Measurements from ENCODE around the gene P4HA2.

Gene P4HA2

DNA sequence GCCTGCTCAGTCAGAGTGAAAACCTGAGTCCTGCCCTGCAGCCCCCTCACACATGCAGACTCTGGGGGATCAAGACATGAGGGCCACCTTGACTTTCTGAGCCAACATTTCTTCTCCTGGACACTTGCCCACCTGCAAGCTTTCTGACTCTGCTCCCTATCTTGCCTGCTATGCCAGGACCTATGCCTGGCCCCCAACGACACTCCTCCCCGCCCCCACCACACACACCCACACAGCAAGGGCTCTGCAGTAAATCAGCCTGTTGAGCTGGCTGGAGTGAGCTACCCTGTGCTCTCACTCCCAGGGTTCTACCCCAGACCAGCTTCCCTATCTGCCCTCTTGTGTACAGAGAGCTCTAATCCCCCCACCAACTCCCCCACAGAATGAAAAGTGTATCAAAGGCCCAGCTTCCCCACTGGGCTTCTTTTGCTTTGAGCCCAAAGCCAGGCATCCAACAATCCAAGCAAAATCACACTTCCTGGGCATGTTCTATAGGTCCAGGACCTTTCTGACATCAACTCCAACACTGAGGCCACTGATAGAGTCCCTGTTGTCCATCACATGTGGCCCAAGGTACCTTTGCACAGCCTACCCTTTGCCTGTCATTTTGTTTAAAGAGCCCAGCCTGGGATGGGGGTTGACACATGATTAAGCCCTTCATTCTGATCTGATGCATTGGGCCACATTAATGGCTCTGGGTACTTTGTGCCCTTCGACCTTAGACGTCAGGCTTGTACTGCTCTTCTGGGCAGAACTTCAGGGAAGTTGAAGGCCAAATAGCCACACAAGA lies 37.1 kb upstream of the P4HA2 start:
- no peak for DNase-seq

DNA sequence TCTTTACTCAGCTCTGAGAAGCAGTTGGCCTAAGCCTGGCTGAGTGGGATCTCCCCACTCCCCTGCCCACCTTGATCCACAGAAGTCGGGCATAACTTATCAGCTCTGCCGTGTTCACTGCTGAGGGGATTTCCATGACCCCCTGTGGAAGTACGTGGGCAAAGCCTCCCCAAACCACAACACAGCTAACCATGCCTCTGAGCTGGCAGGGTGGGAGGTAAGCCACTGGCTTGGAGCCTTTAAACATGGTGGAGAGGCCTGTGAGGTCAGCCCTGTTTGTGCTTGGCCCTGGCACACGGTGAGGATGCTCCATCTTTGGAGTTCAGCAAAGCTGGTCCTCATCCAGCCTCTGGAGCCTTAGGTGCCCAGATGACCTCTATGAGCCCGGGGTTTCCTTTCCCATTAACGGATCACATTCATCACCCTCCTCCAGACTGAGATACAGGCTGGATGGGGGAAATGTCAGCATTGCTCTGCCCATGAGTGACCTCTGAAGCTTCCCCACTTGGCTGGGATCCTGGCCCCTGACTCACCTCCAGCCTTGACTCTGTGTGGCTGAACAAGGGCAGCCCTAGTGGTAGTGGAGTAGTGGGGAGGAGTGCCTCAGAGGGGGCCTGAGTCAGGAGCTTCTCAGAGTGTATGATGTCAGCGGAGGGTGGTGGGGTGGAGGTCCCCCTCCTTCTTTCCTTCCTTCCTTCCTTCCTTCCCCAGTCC lies 36.1 kb upstream of the P4HA2 start:
- DNase-seq, result no peak

DNA sequence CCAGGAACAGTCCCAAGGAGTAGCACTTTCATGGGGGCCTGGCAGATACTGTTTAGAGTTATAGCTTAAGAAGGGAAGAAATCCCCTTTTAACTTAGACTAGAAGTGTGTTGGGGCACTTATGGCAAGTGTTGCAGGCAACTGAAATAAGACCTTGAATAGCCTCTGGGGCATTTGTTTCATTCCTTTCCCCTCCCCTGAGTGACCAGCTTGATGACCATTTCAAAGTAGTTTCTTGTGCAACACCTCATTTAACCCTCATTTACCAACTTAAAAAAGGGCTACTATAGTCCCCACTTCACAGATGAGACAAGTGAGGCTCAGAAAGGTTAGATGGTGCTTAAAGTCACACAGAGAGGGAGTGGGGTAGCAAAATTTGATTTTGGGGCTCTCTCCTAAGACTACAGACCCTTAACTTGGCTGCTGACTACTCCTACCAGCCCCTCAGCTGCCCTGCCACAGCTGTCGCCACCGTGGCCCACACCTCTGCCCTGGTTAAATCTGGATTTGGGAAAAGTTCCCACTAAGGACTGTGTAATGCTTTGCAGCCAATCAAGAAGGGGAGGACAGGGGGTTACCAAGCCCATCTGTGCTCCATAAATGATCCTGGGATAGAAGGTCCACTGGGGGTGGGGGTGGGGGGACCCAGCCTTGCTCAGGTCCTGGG lies 35.4 kb upstream of the P4HA2 start:
- no peak for DNase-seq

DNA sequence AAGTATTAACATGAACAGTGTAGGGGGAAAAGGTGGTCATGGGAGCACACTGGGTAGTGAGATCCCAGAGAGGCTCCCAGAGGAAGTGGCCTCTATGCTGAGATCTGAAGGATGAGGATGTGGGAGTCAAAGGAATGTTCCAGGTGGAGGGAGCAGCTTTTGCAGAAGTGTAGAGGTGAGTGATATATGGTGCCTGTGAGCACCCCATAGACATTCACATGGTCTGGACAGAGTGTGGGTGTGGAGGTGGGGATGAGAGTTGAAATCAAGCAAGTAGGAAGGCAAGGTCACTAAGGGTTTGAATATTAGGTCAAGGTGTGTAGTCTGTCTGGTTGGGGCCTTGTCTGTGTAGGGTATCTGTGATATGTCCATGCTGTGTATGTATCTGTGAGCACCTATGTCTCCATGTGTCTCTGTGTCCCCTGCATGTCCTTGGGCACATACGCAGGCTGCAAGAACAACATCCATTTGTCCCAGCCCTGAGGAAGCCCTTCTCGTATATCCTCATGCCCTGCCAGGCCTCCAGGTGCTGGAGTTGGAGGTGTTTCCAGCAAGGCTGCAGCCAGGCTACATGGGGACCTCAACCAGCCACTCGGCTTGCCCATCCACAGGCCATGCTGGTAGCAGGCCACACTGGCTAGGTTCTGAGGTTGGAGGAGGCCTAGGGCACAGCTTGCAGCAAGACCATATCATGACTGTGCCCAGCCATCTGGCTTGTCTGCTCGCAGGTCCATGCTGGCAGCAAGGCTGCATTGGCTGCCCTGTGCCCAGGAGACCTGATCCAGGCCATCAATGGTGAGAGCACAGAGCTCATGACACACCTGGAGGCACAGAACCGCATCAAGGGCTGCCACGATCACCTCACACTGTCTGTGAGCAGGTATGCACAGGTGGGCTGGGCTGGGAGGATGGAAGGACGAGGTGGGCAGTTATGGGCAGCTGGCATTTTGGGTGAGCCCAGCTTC lies 34.5 kb upstream of the P4HA2 start:
- no peak for DNase-seq

DNA sequence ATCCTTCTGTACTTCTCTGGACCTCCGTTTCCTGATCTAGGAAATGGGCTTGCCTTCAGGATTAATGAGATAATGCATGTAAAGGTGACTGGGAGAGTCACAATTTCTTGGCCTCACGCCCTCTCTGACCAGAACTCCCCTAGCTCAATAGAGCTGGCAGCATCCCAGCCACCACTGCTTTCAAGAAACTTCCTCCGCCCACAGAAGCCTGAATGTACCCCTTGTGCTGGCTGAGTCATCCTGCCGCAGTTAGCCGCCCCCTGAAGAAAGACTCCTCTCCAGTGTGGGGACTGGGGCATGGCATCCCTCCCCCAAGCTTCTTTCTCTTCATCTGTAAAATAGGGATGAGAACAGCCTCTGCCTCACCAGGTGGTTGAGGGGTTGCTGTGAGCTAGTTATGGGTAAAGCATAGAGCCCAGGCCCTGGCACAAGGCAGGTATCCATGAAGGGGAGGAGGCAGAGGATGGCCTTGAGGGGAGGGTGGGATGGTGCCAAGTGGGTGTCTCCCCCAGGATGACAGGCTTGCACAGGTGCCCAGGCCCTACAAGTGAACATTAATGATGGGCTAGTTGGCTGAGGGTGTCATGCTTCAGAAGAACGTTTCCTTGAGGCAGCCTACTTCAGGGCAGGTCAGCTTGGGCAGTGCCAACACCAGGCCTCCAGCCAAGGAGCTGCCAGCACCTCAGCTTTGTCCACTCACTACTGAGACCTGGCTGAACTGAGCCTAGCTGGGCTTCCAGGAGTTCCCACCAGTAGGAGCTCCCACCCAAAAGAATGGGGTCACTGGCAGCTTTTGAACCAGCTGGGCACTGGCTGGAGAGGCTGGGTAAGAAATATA lies 33.3 kb upstream of the P4HA2 start:
- no peak for DNase-seq

DNA sequence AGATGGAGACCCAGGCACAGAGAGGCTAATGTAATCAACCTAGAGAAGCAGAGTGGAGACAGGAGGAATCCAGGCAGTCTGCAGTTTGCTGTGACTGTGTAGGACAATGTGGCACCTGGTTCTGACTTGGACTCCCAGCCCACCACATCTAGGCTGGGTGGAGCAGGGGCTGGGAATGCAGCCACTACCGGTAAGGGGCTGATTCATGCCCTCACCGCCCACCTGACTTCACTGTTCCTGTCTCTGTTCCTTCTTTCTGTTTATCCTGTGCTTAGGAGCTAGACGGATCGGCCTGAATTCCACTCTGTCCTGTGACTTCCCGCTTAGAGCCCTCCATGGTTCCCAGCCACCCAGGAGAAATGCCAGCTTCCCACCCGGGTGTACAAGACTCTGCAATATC lies 32.4 kb upstream of the P4HA2 start:
- no peak for DNase-seq

DNA sequence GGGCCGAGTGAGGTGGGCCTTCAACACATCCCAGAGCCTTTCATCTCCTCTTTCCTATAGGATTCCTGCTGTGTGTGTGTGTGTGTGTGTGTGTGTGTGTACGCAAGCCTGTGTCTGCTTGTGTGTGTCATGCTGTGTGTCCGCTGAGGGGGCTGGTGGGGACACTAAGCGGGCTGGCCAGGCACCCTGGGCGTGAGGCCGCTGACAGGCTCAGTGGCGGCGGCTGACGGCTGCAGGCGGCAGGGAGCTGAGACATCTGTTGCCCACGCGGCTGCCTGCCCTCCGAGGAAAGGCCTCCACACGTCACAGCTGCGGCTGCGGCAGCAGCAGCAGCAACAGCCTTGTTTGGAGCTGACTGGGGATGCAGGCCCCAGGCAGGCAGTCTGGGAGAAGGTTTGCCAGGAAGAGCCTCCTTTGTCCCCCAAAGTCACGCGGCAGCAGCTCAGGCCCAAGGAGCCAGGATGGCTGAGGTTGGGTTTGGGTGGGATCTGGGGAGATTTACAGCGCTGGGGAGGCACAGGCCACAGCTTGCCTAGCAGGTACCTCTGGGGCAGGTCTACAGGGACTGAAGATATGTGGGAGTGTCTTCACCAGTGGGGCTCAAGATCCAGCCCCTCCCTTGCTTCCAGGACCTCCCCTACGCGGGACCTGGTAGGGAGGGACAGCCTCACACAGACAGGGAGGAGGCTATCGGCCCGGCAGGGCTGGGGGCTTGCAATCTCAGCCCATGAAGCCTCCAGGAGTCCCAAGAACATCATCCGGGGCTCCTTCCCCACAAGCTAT lies 31.6 kb upstream of the P4HA2 start:
- no peak for DNase-seq

DNA sequence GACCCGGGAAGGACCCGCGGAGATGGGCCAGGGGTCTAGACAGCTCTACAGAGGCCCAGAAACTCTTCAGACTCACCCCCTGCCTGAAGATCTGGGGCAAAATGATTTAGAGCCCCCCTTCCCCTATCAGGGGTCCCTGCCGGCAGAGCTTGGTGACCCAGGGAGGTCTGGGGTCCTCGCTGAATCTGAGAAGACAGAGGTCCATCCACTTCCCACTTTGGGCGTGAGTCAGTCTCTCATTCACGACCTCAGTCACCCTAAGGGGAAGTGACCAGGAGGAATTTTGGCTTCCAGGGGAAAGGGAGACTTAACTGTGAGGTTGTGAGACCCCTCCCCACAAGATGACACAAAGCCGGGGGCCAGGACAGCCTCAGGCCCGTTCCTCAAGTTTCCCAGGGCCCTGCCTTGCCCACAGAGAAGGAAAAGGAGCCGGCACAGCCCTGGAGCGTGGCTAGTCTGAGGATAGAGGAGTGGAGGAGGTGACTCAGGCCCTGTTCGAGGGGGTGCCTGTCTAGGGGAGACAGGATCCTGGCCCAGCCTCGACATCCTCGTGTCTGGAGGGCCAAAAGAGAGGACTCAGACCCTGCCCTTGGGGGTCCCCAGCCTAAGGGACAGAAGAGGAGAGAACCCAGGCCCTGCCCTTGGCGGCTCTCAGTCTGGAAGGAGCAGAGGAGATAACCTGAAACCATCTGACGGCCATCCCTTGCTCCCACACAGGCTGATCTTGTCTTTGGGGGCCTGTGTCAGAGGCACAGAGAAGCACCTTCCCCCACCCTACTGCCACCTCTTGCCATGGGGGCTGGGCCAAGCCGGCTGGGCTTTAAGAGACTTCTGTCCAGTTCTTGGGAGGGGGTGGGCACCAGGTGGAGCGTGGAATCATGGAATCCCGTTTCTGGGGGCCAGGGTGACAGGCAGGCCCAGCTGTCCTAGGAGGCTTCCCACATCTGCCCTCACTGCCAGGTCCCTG lies 30.7 kb upstream of the P4HA2 start:
- no peak for DNase-seq

DNA sequence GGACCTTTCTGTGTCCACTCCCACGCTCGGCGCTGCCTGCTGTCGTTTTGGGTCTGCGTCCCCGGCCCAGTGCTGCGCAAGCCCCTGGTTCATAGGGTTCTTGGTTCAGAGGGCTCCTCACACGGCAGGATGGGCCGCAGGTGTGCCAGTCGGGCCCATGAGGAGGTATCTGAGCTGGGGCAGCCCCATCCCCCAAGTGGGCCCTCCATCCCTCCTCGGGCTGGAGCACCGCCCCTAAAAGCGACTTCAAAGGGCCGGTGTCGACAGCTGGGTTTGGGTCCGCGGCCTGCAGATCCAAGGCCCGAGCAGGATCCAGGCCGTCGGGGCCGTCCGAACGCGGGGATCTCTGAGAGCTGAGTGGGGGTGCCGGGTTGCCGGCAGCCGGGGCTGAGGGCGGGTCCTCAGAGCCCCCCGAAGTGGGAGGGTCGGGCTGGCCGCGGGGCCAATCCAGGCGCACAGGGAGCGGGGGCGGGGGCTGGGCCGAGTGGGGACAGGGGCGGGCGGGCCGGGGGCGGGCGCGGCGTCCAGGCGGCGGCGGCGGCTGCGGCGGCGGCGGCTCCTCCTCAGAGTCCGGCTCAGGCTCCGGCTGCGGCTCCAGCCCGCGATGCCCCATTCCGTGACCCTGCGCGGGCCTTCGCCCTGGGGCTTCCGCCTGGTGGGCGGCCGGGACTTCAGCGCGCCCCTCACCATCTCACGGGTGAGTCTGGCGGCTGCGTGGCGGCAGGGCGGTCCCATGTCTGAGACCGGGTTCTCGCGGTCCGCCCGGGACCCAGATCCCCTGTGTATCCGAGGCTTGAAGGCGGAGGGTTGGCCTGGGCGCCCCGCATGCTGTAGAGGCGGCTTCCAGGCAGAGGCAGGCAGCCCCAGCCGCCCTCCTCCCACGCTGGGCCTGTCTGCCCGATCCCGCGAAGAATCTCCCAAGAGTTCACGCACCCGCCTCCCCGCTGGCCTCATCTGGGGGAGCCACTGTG lies 29.8 kb upstream of the P4HA2 start, which contains the start of gene PDLIM4:
Gene PDLIM4 (plus strand): TSS at position 566 of the 971 bp plus-strand sequence. CDS start 39 bp downstream, at position 605.
- DNase-seq, result no peak

DNA sequence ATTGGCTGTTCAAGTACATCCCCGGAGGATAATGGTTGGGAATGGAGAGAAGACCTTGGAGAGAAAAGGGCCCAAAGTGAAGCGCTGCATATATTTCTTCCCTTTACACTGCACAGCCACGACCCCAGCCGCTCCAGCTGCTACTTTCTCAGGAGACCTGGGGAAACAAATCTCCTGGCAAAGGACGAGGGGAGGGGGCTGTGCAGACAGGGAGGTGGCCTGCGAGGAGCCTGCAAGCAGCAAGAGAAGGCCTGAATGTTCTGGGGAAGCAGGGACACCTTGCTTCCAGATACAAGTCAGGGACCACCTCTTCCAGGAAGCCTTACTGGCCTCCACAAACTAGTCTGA lies 29.1 kb upstream of the P4HA2 start:
- DNase-seq, result no peak

DNA sequence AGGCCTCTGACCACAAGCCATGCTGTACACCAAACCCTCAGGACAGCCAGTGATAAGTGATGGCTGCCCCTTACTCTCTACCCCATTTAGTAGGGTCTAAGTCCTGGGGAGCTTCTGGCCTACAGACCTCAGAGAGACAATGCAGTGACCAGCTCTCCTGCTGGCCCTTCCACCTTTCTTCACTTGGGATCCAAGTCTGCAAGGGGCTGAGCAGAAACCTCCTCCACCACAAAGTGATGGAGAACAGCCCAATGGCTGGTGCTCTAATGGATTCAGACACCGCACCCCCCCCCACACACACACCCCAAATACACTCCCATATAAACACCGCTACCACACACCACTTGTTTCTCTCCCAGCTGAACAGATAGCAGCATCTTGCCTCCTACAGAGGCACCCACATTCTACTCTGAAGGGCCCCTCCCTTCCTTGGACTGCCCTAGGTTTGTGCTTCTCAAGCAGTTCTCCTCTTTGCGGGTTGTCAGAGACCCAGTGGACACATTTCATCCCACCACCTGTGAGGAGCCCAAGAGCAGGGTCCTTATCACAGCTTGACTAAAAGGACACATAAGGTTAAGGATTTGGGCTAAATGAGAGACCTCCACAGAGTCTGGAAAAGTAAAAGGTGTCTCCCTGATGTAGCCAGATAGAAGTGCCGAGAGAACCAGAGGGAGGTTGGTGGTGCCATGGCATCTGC lies 28.6 kb upstream of the P4HA2 start:
- DNase-seq, result peak; percentile 15

DNA sequence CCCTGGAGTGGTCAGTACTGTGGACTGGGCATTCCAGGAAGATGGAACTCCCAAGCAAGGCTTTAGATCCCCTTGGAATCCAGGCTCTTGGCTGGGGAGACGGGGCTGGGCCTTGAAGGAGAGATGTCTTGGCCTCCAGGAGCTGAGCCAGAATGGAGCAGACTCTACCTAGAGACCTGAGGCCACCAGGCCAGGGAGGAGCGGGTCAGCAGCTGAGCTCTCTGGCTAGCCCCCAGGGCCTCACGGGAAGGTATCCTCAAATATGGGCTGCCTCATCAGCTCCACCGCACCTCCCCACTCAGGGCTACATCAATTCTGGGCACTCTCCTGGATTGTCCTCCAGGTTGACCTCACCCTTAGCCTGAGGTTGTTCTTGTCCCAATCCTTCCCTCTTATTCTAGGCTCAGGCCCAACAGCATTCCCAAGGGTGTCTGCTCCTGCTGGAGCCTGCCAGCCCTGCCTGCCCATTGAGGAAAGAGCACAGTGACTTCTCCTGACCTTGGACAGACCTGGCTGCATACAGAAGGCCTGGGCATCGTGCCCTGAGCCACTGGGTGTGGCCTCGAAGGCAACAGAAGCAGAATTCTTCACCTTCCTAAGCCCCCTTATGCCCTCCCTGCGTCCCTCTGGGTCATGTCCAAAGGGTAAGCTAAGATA lies 26.8 kb upstream of the P4HA2 start:
- DNase-seq, result no peak

DNA sequence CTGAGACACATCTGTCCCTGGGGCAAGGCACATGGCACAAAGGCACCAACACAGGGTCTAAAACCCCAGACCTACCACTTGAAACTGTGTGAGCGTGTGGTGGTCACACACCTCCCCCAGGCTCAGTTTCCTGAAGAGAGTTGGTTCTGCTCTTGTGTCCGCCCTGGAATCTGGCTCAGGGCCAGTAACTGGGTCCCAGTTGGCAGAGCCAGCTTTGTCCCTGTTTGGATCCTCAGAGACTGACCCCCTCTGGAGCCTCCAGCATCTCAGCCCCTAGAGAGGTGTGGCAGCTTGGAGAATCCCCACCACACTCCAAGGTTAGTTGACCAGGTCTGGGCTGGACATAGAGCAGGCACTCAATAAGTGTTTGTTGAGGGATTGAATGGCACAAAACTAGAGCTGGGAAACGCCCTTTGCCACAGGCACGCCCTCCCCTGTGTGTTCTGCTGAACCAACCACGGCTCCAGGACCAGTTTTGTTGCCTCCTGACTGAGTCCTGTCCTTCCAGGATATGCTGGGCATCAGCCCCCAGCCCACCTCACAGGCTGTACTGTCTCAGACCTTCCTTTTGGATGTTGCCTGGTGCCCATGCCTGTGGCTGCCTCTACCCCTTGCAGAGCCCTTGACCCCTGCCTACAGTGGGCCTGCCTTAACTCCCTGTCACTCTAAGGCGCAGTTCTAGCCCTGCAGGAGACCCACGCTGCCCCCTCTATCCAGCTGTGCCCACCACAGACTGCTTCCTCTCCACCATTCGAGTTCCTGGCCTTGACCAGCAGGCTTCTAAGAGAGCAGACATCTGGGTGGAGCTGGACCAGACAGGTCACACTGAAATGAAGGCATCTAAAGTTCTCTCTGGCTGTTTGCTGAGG lies 26.0 kb upstream of the P4HA2 start:
- DNase-seq, result peak; percentile 21

DNA sequence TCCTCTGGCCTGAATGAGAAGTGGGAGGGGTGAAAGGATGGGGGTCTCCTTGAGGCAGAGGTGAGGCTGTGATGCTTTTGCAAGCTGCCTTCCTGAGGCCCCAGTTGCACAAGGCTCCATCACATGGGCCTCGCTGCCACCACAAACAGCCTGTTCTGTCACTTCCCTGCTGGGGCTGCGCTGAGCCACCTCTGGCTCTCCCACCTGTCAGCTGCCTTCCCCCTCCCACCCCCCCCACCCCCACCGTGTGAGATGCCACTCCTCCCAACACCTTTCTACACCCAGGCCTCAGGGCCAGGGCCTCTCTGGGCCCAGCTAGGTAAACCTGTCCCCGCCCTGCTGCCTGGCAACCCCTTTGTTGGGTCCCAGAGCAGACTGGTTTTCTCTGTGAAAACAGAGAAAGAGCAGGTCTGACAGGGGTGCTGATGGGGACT lies 25.4 kb upstream of the P4HA2 start:
- peak; percentile 1 for DNase-seq

DNA sequence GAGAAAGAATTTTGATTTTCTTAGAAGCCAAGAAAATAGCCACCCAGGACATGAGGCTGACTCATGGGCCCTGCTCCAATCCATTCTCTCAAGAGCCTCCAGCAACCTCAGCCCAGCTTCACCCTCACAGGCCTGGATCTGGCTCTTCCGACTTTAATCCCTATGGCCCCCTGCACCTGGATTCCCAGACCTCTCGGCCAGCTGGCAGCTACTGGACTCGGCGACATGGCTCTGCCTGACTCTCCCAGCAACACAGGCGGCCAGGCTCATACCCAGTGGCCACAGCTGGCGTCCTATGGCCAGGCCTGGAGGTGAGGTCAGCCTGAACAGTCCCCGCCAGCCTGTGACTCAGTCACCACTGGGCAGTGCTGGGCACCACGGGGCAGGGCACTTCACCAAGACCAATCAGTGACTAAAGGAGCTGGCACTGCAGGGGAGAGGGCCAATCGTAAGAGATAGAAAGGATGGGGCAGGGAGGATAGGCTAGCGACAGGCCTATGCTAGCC lies 23.6 kb upstream of the P4HA2 start:
- peak; percentile 18 for DNase-seq

DNA sequence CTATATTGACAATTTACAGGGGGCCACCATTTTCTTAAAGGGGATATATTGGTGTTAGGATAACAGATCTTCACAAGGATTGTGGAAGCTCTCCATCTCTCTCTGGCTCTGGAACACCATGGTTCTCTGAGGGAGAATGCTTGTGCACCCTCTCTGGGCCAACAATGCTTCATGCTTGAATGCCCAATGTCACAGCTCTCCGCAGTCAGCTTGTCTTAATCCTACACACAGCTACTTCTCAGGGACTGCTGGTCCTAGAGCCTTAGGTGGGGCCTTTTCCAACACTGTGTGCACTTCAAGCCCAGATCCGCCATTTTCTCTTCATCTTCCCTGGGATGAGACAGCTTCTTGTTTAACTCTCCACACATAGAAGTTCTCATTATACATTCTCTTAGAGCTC lies 22.9 kb upstream of the P4HA2 start:
- DNase-seq, result peak; percentile 12
